Vagina (tissue), 2 donors: ENCODE results near the gene CTSD.

Experiments used
- CTCF ChIP-seq, 3 experiments: fragments of 450-650 bp in 2 of 3; fragments of 200-600 bp in 1 of 3; sonication (generic) in 1 of 3; IDR thresholded peaks; one replicate each; pipeline ENCODE4 v1.5.1; 2017 to 2019; ENCODE audit warnings: antibody characterized with exemption in 3 of 3, mild to moderate bottlenecking in 2 of 3, moderate library complexity in 2 of 3
- POLR2A ChIP-seq, 2 donors: fragments of 450-650 bp; IDR thresholded peaks; one replicate each; pipeline ENCODE4 v1.6.1; 2017; ENCODE audit warnings: antibody characterized with exemption in 2 of 2, mild to moderate bottlenecking in 2 of 2, moderate library complexity in 2 of 2

GRCh38 chr11:1734641-1735081 is 29.1 kb downstream of the CTSD start:
- TF ChIP-seq POLR2A (IDR thresholded peaks at IDR 0.05) = no peak
- TF ChIP-seq CTCF (IDR thresholded peaks at IDR 0.05) = no peak
